Stimulated activated CD4-positive, alpha-beta T cell treated with anti-CD3 and anti-CD28 coated beads, Interleukin-1b, Interleukin-23, amount 100 ng/mL, for 24 hours (primary cell): ENCODE results near the gene BANP.
"Not testable (repeated sequence)": the region's sequence is repeated elsewhere in the genome, so short reads cannot be mapped to it uniquely, and the experiment has no call there.

Experiments
- DNase-seq, 4 experiments: peaks; one replicate each; pipeline ENCODE4 v3.0.0-alpha.2; 2020; ENCODE audit warnings: low read depth in 4 of 4, low spot score in 1 of 4

Gene BANP

GRCh38 chr16:87926246-87927194, 24.7 kb upstream of the BANP start:
- peak in 1 of 4 experiments; percentile 11 for DNase-seq

DNA sequence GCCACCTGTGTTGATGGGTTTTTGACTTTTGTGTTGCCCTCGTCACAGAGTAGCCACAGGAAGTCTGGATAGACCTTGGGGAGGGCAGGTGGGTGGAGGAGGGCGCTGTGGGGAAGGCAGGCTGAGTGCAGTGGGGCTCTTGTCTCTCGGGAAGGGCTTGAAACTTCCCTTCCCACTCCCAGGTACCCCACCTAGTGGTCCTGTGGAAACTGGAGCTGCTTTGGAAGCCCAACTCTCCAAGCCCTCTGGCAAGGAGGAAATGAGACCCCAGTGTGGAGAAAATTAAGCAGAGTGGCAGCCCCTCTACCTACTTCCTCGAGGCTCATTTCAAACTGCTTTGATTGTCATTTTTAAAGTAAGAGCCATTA, 24.1 kb upstream of the BANP start:
- no peak for DNase-seq

DNA sequence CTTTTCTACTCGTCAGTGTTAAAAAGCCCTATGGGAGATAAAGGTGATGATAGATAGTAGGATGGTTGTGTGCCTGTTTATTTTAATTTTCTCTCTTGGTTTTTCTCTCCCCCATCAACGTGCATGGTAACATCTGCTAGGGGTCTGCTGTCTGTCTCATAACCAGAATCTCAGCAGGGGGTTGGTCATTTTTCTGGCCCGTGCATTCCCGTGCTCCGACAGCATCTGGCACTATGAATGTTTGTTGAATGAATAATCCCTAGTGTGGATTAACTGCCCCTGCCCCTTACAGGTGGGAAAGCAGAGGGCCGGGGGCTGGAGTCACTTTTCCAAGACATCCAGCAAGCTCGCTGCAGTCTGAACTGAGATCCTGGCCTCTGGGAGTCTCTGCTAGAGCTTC, 21.2 kb upstream of the BANP start:
- no peak for DNase-seq

DNA sequence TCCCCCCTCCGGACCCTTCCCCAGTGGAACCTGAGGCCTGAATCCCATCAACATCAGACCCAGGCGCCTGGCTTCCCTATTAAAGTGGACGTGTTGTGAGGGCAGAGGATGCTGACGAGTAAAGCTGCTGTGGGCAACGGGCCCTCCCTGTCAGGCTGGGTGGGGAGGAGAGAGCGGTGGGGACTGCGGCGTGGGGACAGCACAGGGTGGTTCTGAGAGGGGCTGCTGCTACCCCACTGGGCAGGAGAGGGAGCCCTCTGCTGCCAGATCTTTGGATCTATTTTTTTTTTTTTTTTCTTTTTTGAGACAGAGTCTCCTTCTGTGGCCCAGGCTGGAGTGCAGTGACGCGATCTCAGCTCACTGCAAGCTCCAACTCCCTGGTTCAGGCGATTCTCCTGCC, 20.8 kb upstream of the BANP start:
- no peak for DNase-seq

DNA sequence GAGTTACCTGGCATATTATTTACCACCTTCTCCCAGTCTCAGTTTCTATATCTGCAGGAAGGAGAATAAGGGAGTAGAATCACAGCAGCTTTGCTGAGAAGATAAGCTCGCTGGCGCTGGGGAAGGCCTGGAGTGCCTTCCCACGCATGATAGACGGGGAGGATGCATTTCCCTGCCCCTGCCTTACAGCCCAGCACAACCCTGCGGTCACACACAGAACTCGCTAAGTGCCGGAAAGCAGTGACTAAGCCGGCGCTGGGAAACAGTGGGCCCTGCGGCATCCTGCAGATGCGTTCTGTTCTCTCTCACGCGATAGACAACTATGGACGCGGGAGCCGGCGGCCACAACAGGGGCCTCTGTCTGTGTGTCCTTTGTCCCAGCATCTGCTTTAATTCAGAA, 19.7 kb upstream of the BANP start:
- no peak for DNase-seq

DNA sequence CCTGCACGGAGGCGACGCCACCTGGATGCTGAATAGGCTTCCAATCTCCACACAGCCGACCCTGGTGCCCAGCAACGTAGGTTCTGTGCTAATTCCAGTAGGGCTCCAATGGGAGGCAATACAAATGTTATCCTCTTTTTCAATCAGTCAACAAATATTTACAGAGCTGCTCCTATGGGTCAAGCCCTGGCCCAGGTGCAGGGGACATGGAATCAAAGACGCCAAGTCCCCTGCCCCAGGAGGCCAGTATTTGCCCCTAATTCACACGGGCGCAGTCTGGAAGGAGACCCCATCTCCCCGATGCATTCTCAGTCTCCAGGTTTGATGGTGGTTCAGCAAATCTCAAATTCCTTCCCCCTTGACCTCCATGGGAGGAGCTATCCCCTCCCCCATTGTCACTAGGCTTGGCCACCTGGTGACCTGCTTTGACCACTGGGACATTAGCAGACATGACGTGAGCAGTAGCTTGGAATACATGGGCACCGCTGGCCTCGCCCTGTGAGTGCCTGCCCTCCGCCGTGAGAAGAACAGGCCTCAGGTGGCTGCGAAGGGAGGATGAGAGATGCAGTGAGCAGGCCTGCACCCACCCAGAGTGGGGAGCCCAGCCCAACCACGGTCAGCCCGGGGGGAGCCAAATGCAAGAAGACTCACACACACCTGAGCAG, 18.6 kb upstream of the BANP start:
- DNase-seq, result not testable (repeated sequence)

GRCh38 chr16:87933140-87933495, 18.1 kb upstream of the BANP start:
- DNase-seq, result no peak

GRCh38 chr16:87934752-87935425, 16.3 kb upstream of the BANP start:
- not testable (repeated sequence) for DNase-seq

- not testable (repeated sequence) for DNase-seq
Observed at GRCh38 chr16:87936016-87936374, 15.2 kb upstream of the BANP start.

GRCh38 chr16:87936375-87937230, 14.6 kb upstream of the BANP start, which contains the start of gene CA5A:
Gene CA5A, minus strand, starts transcription at chr16:87936529. Its CDS starts 79 bp downstream, at chr16:87936450.
- no peak for DNase-seq

DNA sequence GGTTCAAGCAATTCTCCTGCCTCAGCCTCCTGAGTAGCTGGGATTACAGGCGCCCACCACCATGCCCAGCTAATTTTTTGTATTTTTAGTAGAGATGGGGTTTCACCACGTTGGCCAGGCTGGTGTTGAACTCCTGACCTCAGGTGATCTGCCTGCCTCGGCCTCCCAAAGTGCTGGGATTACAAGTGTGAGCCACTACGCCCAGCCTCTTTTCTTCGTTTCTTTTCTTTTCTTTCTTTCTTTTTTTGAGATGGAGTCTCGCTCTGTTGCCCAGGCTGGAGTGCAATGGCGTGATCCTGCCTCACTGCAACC, 14.0 kb upstream of the BANP start:
- DNase-seq, result not testable (repeated sequence)

GRCh38 chr16:87938412-87938949, 12.8 kb upstream of the BANP start:
- DNase-seq, result no peak

DNA sequence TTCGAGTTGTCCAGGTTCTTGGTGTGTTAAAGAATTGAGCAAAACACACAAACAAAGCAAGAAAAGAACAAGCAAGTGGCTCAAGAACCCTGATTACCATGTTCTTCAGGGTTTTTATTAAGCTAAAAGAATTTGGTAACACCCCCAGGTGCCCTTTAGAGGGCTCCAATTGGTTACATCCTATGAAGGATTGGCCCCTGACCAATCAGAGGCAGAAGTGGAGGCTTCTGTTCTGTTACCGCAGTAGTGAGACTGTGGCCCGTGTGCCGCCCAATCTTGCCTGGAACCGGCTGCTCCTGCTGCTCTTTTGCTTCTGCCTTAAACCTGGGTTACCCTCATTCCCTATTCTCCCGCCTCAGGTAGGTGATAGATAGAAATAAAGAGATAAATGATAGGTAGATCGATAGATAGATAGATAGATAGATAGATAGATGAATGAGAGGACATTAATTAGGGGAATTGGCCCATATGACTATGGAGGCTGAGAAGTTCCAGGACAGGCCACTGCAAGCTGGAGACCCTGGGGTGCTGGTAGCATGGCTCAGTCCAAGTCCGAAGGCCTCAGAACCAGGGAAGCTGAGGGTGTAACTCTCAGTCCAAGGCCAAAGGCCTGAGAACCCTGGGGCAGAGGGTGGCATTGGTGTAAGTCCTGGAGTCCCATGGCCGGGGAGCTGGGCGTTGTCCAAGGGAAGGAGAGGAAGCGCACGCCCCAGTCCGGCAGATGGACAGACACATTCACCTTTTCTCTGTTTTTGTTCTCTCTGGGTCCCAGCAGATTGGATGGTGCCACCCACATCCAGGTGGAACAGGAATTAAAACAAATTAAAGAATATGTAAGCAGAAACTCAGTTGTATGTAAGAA, 11.4 kb upstream of the BANP start:
- DNase-seq, result no peak

GRCh38 chr16:87942680-87943079, 8.6 kb upstream of the BANP start:
- no peak for DNase-seq

- no peak for DNase-seq
Observed at GRCh38 chr16:87945351-87946042, 5.7 kb upstream of the BANP start.

DNA sequence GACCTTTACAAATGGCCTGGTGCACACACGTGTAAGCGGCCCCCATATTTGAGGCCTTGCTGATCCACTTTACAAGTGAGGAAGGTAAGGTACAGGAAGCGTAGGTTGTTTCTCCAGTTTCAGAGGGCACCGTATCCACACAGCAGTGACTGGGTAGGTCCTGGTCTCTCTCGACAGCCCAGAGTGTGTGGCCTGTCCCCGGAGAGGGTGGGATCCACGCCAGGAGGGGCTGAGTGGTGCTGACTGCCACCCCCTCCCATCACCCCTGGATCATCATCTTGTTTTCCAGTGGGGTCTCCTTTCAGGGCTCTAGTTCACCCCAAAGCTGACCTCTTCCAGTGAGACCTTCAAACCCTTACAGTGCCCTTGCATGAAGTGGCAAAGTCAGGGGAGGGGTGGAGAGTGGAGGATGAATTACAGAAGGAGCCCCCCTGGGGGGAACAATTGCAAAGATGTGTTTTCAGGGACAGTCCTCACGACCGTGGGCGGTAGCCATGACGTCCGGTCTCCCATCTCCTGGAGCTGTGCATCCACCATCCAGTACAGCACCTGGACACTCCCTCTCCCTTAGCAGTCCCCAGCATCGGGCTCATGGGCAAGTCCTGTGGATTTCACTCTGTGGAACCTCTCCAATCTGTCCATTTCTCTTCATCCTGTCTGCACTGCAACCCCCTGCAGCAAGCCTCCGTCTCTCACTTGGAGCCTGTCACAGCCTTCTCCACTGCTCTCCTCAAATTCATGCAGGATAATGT, 4.5 kb upstream of the BANP start:
- no peak for DNase-seq

GRCh38 chr16:87947356-87948118, 3.7 kb upstream of the BANP start:
- DNase-seq, result no peak

DNA sequence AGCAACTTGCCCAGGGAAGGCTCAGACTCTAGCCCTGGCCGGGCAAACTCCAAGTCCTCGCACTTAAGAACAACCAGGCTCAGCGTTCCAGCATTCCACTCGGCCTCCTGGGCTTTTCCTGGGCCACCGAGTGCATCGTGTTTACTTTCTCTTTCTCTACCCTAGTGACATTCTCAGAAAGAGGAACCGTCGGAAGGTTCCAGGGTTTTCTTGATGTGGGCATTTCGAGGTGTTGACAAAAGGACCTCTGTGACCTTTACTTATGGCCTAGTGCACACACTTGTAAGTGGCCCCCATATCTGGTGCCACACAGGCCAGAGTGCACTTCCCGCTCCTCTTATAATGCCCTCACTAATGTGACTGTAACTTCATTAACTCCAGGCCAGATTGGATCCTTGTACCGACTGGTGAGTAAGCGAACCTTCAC, 3.1 kb upstream of the BANP start:
- DNase-seq, result no peak
